GM23338 (cell line): ENCODE results near the gene POLR2J3. TPM values are rescaled to one million over a fixed set of nuclear protein-coding genes. Genes with fewer than 3 reads are reported as not detected.

Source experiments
- polyA plus RNA-seq: library from polyadenylated mRNA; unstranded; fragments of >200 nt; fragmentation: Nextera tagmentation; extraction: Ambion mirVana; gene quantifications from 2 replicates; pipeline ENCODE4 v1.2.1, GENCODE V29; 2016
- total RNA-seq: library from RNA; depleted of rRNA; stranded (reverse); fragments of >200 nt; shearing (Covaris generic); gene quantifications from 2 replicates; pipeline ENCODE4 v1.2.3, GENCODE V29; 2014; rRNA removed

The POLR2J3 gene
- total and polyA plus RNA-seq, 2 experiments from 2014 or later = 18.9 to 135 TPM

Other genes starting within 250 kb of the POLR2J3 start
- not detected in 2 replicates for gene SPDYE6, start 216.1 kb downstream of the POLR2J3 start, total RNA-seq
- 0.97 TPM in 1 of 2 replicates, not detected in the other for gene SPDYE6, start 216.1 kb downstream of the POLR2J3 start, polyA plus RNA-seq
- gene PRKRIP1, start 176.2 kb downstream of the POLR2J3 start, total RNA-seq = 25.4 and 29.1 TPM in 2 replicates
- gene PRKRIP1, start 176.2 kb downstream of the POLR2J3 start, polyA plus RNA-seq = 24.8 and 25.5 TPM in 2 replicates
- gene ORAI2, start 139.0 kb downstream of the POLR2J3 start, total RNA-seq = 21.7 and 33.8 TPM in 2 replicates
- gene ORAI2, start 139.0 kb downstream of the POLR2J3 start, polyA plus RNA-seq = 6.6 and 8.6 TPM in 2 replicates
- 31.0 and 45.0 TPM in 2 replicates for gene ALKBH4, start 107.7 kb downstream of the POLR2J3 start, total RNA-seq
- 17.7 and 20.0 TPM in 2 replicates for gene ALKBH4, start 107.7 kb downstream of the POLR2J3 start, polyA plus RNA-seq
- 43.3 and 55.2 TPM in 2 replicates for gene LRWD1, start 107.6 kb downstream of the POLR2J3 start, total RNA-seq
- gene LRWD1, start 107.6 kb downstream of the POLR2J3 start, polyA plus RNA-seq = 24.0 and 28.1 TPM in 2 replicates
- gene POLR2J, start 93.7 kb downstream of the POLR2J3 start, total RNA-seq = 32.2 and 39.0 TPM in 2 replicates
- 167 and 190 TPM in 2 replicates for gene POLR2J, start 93.7 kb downstream of the POLR2J3 start, polyA plus RNA-seq
- 1.5 and 4.2 TPM in 2 replicates for gene RASA4B, start 54.8 kb downstream of the POLR2J3 start, total RNA-seq
- gene RASA4B, start 54.8 kb downstream of the POLR2J3 start, polyA plus RNA-seq = 0.99 and 1.1 TPM in 2 replicates
- gene UPK3BL2, start 28.9 kb downstream of the POLR2J3 start, total RNA-seq = 1.5 TPM in 1 of 2 replicates, not detected in the other
- 0.87 and 0.99 TPM in 2 replicates for gene UPK3BL2, start 28.9 kb downstream of the POLR2J3 start, polyA plus RNA-seq
- not detected in 2 replicates for gene SPDYE2, start 21.4 kb downstream of the POLR2J3 start, total RNA-seq
- gene SPDYE2, start 21.4 kb downstream of the POLR2J3 start, polyA plus RNA-seq = 0.79 and 1.0 TPM in 2 replicates
- 2.4 and 4.4 TPM in 2 replicates for gene RASA4, start 44.2 kb upstream of the POLR2J3 start, total RNA-seq
- gene RASA4, start 44.2 kb upstream of the POLR2J3 start, polyA plus RNA-seq = 1.6 and 2.6 TPM in 2 replicates
- 10.6 and 12.6 TPM in 2 replicates for gene UPK3BL1, start 70.2 kb upstream of the POLR2J3 start, total RNA-seq
- gene UPK3BL1, start 70.2 kb upstream of the POLR2J3 start, polyA plus RNA-seq = 5.0 and 7.7 TPM in 2 replicates
- not detected in 2 replicates for gene SPDYE2B, start 77.7 kb upstream of the POLR2J3 start, total RNA-seq
- 1.7 TPM in 1 of 2 replicates, not detected in the other for gene SPDYE2B, start 77.7 kb upstream of the POLR2J3 start, polyA plus RNA-seq
- 0.50 and 3.8 TPM in 2 replicates for gene POLR2J2, start 99.1 kb upstream of the POLR2J3 start, total RNA-seq
- 1.5 and 3.2 TPM in 2 replicates for gene POLR2J2, start 99.1 kb upstream of the POLR2J3 start, polyA plus RNA-seq
- gene FAM185A, start 176.4 kb upstream of the POLR2J3 start, total RNA-seq = 10.6 and 11.7 TPM in 2 replicates
- 3.3 and 5.7 TPM in 2 replicates for gene FAM185A, start 176.4 kb upstream of the POLR2J3 start, polyA plus RNA-seq